SK-N-SH (cell line): ENCODE measurements around the gene TMEM132D.

Experiments used
- JUND ChIP-seq: IDR thresholded peaks from 2 replicates; pipeline ENCODE4 v1.4.0; 2012
- SIN3A ChIP-seq: IDR thresholded peaks from 2 replicates; pipeline ENCODE4 v1.6.1; 2012; ENCODE audit warnings: low read depth, mild to moderate bottlenecking, low read length, moderate library complexity, borderline replicate concordance
- SMC3 ChIP-seq: IDR thresholded peaks from 2 replicates; pipeline ENCODE4 v1.6.1; 2012; ENCODE audit warnings: low read depth, low read length, improper control_type of control experiment
- TAF1 ChIP-seq: IDR thresholded peaks from 2 replicates; pipeline ENCODE4 v1.6.1; 2012; ENCODE audit warnings: low read depth, mild to moderate bottlenecking, low read length, moderate library complexity, borderline replicate concordance
- TF ChIP-seq, protein P1 (sequence below): fragments of 200-600 bp; sonication (generic); IDR thresholded peaks from 2 replicates; pipeline ENCODE4 v1.6.1; 2017; ENCODE audit warnings: antibody characterized with exemption, mild to moderate bottlenecking, moderate library complexity

DNA sequence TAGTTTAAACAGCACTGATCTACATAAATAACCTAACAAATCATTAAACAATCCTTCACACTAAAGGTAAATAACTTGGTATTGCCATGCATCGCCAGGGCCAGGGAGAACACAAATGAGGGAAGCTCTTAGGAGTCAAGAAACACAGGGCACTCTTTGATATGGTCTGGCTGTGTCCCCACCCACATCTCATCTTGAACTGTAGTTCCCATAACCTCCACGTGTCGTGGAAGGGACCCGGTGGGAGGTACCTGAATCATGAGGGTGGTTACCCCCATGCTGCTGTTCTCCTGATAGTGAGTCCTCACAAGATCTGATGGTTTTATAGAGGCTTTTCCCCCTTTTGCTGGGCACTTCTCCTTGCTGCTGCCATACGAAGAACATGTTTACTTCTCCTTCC lies 17.3 kb downstream of the TMEM132D start:
- TF ChIP-seq, protein P1, sequence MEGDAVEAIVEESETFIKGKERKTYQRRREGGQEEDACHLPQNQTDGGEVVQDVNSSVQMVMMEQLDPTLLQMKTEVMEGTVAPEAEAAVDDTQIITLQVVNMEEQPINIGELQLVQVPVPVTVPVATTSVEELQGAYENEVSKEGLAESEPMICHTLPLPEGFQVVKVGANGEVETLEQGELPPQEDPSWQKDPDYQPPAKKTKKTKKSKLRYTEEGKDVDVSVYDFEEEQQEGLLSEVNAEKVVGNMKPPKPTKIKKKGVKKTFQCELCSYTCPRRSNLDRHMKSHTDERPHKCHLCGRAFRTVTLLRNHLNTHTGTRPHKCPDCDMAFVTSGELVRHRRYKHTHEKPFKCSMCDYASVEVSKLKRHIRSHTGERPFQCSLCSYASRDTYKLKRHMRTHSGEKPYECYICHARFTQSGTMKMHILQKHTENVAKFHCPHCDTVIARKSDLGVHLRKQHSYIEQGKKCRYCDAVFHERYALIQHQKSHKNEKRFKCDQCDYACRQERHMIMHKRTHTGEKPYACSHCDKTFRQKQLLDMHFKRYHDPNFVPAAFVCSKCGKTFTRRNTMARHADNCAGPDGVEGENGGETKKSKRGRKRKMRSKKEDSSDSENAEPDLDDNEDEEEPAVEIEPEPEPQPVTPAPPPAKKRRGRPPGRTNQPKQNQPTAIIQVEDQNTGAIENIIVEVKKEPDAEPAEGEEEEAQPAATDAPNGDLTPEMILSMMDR: no peak
- TF ChIP-seq JUND (no peak), TAF1 (no peak), SMC3 (no peak), SIN3A (no peak)
